Measurements from ENCODE around the gene NTM. TPM values are rescaled to one million over a fixed set of nuclear protein-coding genes. Genes with fewer than 3 reads are reported as not detected.
"Not testable (repeated sequence)": the region's sequence is repeated elsewhere in the genome, so short reads cannot be mapped to it uniquely, and the experiment has no call there.

NTM gene
- total RNA-seq, 1 experiment from 2014 or later: 2.7 TPM

GRCh38 chr11:132349811-132350733 lies 979.7 kb downstream of the NTM start:
- no peaks in the 10 kb centered on the region for H3K27me3 ChIP-seq (ENCODE audit: control insufficient read depth, insufficient read depth, low read length)
- H3K36me3 ChIP-seq (replicated peaks; ENCODE audit: control insufficient read depth, insufficient read depth, low read length): no peaks in the 10 kb centered on the region
- H3K4me3 ChIP-seq (ENCODE audit: insufficient read depth, low read depth, low read length): no peak overlapping the region
- DNase-seq: no peak

GRCh38 chr11:132351050-132351449 lies 980.6 kb downstream of the NTM start:
- no peaks in the 10 kb centered on the region for H3K27me3 ChIP-seq (ENCODE audit: control insufficient read depth, insufficient read depth, low read length)
- DNase-seq: peak; percentile 0

GRCh38 chr11:132352497-132352896 lies 982.1 kb downstream of the NTM start:
- H3K36me3 ChIP-seq (replicated peaks; ENCODE audit: control insufficient read depth, insufficient read depth, low read length): no peaks in the 10 kb centered on the region
- no peaks in the 10 kb centered on the region for H3K27me3 ChIP-seq (ENCODE audit: control insufficient read depth, insufficient read depth, low read length)
- peak; percentile 11 for DNase-seq
- no peak overlapping the region for H3K4me3 ChIP-seq (ENCODE audit: insufficient read depth, low read depth, low read length)

More at GRCh38 chr11:132351050-132351449, 980.6 kb downstream of the NTM start:
- Histone ChIP-seq H3K36me3 (replicated peaks; ENCODE audit: control insufficient read depth, insufficient read depth, low read length) (no peaks in the 10 kb centered on the region), H3K4me3 (ENCODE audit: insufficient read depth, low read depth, low read length) (no peak overlapping the region)

- no peaks in the 10 kb centered on the region for H3K27me3 ChIP-seq (ENCODE audit: control insufficient read depth, insufficient read depth, low read length)
- DNase-seq: no peak
- no peak overlapping the region for H3K4me3 ChIP-seq (ENCODE audit: insufficient read depth, low read depth, low read length)
These were observed 982.8 kb downstream of the NTM start for GRCh38 chr11:132353255-132353654.

GRCh38 chr11:132357811-132358572 lies 987.6 kb downstream of the NTM start:
- no peaks in the 10 kb centered on the region for H3K36me3 ChIP-seq (replicated peaks; ENCODE audit: control insufficient read depth, insufficient read depth, low read length)
- H3K27me3 ChIP-seq (ENCODE audit: control insufficient read depth, insufficient read depth, low read length): no peaks in the 10 kb centered on the region
- no peak for DNase-seq
- H3K4me3 ChIP-seq (ENCODE audit: insufficient read depth, low read depth, low read length): no peak overlapping the region

More at GRCh38 chr11:132353255-132353654, 982.8 kb downstream of the NTM start:
- no peaks in the 10 kb centered on the region for H3K36me3 ChIP-seq (replicated peaks; ENCODE audit: control insufficient read depth, insufficient read depth, low read length)

- H3K4me3 ChIP-seq (ENCODE audit: insufficient read depth, low read depth, low read length): no peak overlapping the region
- no peaks in the 10 kb centered on the region for H3K36me3 ChIP-seq (replicated peaks; ENCODE audit: control insufficient read depth, insufficient read depth, low read length)
- no peaks in the 10 kb centered on the region for H3K27me3 ChIP-seq (ENCODE audit: control insufficient read depth, insufficient read depth, low read length)
- DNase-seq: no peak
These were observed 988.1 kb downstream of the NTM start for GRCh38 chr11:132358573-132358953.

- Histone ChIP-seq H3K27me3 (ENCODE audit: control insufficient read depth, insufficient read depth, low read length) (no peaks in the 10 kb centered on the region), H3K36me3 (replicated peaks; ENCODE audit: control insufficient read depth, insufficient read depth, low read length) (no peaks in the 10 kb centered on the region), H3K4me3 (ENCODE audit: insufficient read depth, low read depth, low read length) (no peak overlapping the region)
- no peak for DNase-seq
These were observed 990.7 kb downstream of the NTM start for GRCh38 chr11:132361011-132361550.

- Histone ChIP-seq H3K4me3 (ENCODE audit: insufficient read depth, low read depth, low read length) (no peak overlapping the region), H3K27me3 (ENCODE audit: control insufficient read depth, insufficient read depth, low read length) (no peaks in the 10 kb centered on the region), H3K36me3 (replicated peaks; ENCODE audit: control insufficient read depth, insufficient read depth, low read length) (no peaks in the 10 kb centered on the region)
- no peak for DNase-seq
These were observed 995.2 kb downstream of the NTM start for GRCh38 chr11:132365650-132366049.

- H3K27me3 ChIP-seq (ENCODE audit: control insufficient read depth, insufficient read depth, low read length): no peaks in the 10 kb centered on the region
- DNase-seq: no peak
- H3K4me3 ChIP-seq (ENCODE audit: insufficient read depth, low read depth, low read length): no peak overlapping the region
- no peaks in the 10 kb centered on the region for H3K36me3 ChIP-seq (replicated peaks; ENCODE audit: control insufficient read depth, insufficient read depth, low read length)
These were observed 996.9 kb downstream of the NTM start for GRCh38 chr11:132367293-132367692.

GRCh38 chr11:132370114-132370513 lies 999.7 kb downstream of the NTM start:
- not testable (repeated sequence) for DNase-seq; H3K27me3 ChIP-seq (ENCODE audit: control insufficient read depth, insufficient read depth, low read length); H3K36me3 ChIP-seq (replicated peaks; ENCODE audit: control insufficient read depth, insufficient read depth, low read length); H3K4me3 ChIP-seq (ENCODE audit: insufficient read depth, low read depth, low read length)

GRCh38 chr11:132373405-132374143 lies 1003.2 kb downstream of the NTM start:
- H3K36me3 ChIP-seq (replicated peaks; ENCODE audit: control insufficient read depth, insufficient read depth, low read length): no peaks in the 10 kb centered on the region
- no peaks in the 10 kb centered on the region for H3K27me3 ChIP-seq (ENCODE audit: control insufficient read depth, insufficient read depth, low read length)
- DNase-seq: no peak
- no peak overlapping the region for H3K4me3 ChIP-seq (ENCODE audit: insufficient read depth, low read depth, low read length)

GRCh38 chr11:132379540-132379939 lies 1009.1 kb downstream of the NTM start:
- Histone ChIP-seq H3K36me3 (replicated peaks; ENCODE audit: control insufficient read depth, insufficient read depth, low read length) (no peaks in the 10 kb centered on the region), H3K4me3 (ENCODE audit: insufficient read depth, low read depth, low read length) (no peak overlapping the region), H3K27me3 (ENCODE audit: control insufficient read depth, insufficient read depth, low read length) (no peaks in the 10 kb centered on the region)
- no peak for DNase-seq
